Tibial nerve (tissue), 4 donors: ENCODE results near the gene USP24. TPM values are rescaled to one million over a fixed set of nuclear protein-coding genes. Genes with fewer than 3 reads are reported as not detected.

ENCODE experiments used
- DNase-seq, 2 donors: peaks; one replicate each; pipeline ENCODE4 v3.0.0-alpha.2; 2019; ENCODE audit warnings: low spot score in 2 of 2
- H3K27ac ChIP-seq, 4 donors: fragments of 200-600 bp; sonication (generic) in 3 of 4; one replicate each; pipeline ENCODE4 v1.5.1; 2017 to 2019; ENCODE audit warnings: mild to moderate bottlenecking in 1 of 4
- H3K27me3 ChIP-seq, 2 donors: fragments of 200-600 bp; sonication (generic) in 1 of 2; one replicate each; pipeline versions ENCODE4 v1.5.1 to v1.6.0; 2017 to 2019
- H3K36me3 ChIP-seq, 3 donors: fragments of 200-600 bp; sonication (generic); one replicate each; pipeline ENCODE4 v1.5.1; 2018 to 2019
- H3K4me1 ChIP-seq, 4 donors: fragments of 200-600 bp; sonication (generic) in 3 of 4; one replicate each; pipeline ENCODE4 v1.5.1; 2017 to 2019
- H3K4me3 ChIP-seq, 4 donors: fragments of 200-600 bp; sonication (generic) in 3 of 4; one replicate each; pipeline ENCODE4 v1.5.1; 2017 to 2019; ENCODE audit warnings: mild to moderate bottlenecking in 1 of 4, moderate library complexity in 1 of 4
- H3K9me3 ChIP-seq, 4 donors: fragments of 200-600 bp; sonication (generic) in 3 of 4; one replicate each; pipeline ENCODE4 v1.5.1; 2017 to 2019
- EP300 ChIP-seq, 2 donors: sonication (generic); formaldehyde crosslinking; IDR thresholded peaks; one replicate each; pipeline ENCODE4 v1.6.1; 2017; ENCODE audit warnings: antibody characterized with exemption in 2 of 2, mild to moderate bottlenecking in 1 of 2
- POLR2A ChIP-seq, 2 donors: fragments of 450-650 bp; IDR thresholded peaks; one replicate each; pipeline ENCODE4 v1.6.1; 2017; ENCODE audit warnings: antibody characterized with exemption in 2 of 2, mild to moderate bottlenecking in 2 of 2, moderate library complexity in 2 of 2
- WGBS, 2 donors: methylation state at CpG; one replicate each; pipeline ENCODE4 v1.1.5; 2018; 5-methylcytosine and 5-hydroxymethylcytosine counted together
- total RNA-seq, 4 donors: library from RNA; depleted of rRNA; stranded (reverse); fragments of >200 nt; gene quantifications; one replicate each; pipeline ENCODE4 v1.1.0, GENCODE V29; 2016
- TF ChIP-seq, protein P1 (sequence below), 5 experiments: fragments of 200-600 bp in 3 of 5; fragments of 450-650 bp in 2 of 5; sonication (generic) in 3 of 5; IDR thresholded peaks; one replicate each; pipeline ENCODE4 v1.5.1; 2016 to 2019; ENCODE audit warnings: antibody characterized with exemption in 5 of 5, mild to moderate bottlenecking in 3 of 5, moderate library complexity in 2 of 5

USP24 gene
- total RNA-seq, 4 donors from 2014 or later = 46.8 to 63.8 (median 55.7) TPM

DNA sequence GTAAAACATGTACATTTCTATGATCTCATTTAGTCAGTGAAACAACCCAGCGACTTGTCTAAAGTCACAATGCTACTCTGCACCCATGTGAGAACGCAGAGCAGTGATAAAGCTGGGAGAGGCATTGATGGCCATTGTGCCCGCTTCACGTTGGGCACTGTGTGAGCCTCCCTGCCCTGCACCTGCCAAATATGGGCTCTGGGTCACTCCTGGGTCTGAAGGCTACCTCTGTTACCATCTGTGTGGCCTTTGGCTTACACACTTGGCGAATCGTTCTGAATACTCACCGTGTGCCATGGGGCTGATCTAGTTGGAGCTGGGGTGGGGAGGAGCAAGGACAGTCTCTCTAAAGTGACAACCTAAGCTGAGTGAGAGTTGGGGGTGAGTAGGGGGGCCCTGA lies 145.9 kb downstream of the USP24 start:
- no peak for DNase-seq
- 87 to 93% methylated on average over 7 of the region's 7 CpGs for WGBS, 2 donors
- no peak overlapping the region for H3K27ac ChIP-seq
- TF ChIP-seq, protein P1, sequence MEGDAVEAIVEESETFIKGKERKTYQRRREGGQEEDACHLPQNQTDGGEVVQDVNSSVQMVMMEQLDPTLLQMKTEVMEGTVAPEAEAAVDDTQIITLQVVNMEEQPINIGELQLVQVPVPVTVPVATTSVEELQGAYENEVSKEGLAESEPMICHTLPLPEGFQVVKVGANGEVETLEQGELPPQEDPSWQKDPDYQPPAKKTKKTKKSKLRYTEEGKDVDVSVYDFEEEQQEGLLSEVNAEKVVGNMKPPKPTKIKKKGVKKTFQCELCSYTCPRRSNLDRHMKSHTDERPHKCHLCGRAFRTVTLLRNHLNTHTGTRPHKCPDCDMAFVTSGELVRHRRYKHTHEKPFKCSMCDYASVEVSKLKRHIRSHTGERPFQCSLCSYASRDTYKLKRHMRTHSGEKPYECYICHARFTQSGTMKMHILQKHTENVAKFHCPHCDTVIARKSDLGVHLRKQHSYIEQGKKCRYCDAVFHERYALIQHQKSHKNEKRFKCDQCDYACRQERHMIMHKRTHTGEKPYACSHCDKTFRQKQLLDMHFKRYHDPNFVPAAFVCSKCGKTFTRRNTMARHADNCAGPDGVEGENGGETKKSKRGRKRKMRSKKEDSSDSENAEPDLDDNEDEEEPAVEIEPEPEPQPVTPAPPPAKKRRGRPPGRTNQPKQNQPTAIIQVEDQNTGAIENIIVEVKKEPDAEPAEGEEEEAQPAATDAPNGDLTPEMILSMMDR (IDR thresholded peaks at IDR 0.05) = no peak
- no peak for TF ChIP-seq EP300 (IDR thresholded peaks at IDR 0.05)
- no peaks in the 10 kb centered on the region for H3K27me3 ChIP-seq
- H3K36me3 ChIP-seq = peaks cover 4 to 87% (median 15%) of the 10 kb centered on the region in 3 donors
- no peak overlapping the region for H3K4me3 ChIP-seq
- H3K9me3 ChIP-seq = no peaks in the 10 kb centered on the region
- H3K4me1 ChIP-seq = peaks cover 0 to 8% (median 0%) of the 10 kb centered on the region in 4 donors

GRCh38 chr1:55068638-55069037 lies 146.5 kb downstream of the USP24 start:
- Histone ChIP-seq H3K36me3 (peaks cover 4 to 80% (median 15%) of the 10 kb centered on the region in 3 donors), H3K4me1 (peaks cover 0 to 12% (median 0%) of the 10 kb centered on the region in 4 donors), H3K27ac (no peak overlapping the region), H3K9me3 (no peaks in the 10 kb centered on the region), H3K4me3 (no peak overlapping the region), H3K27me3 (no peaks in the 10 kb centered on the region)
- no peak for TF ChIP-seq EP300 (IDR thresholded peaks at IDR 0.05)
- TF ChIP-seq, protein P1 (IDR thresholded peaks at IDR 0.05) = no peak
- no peak for TF ChIP-seq POLR2A (IDR thresholded peaks at IDR 0.05)
- 90 to 91% methylated on average over 9 of the region's 9 CpGs for WGBS, 2 donors
- DNase-seq = no peak

DNA sequence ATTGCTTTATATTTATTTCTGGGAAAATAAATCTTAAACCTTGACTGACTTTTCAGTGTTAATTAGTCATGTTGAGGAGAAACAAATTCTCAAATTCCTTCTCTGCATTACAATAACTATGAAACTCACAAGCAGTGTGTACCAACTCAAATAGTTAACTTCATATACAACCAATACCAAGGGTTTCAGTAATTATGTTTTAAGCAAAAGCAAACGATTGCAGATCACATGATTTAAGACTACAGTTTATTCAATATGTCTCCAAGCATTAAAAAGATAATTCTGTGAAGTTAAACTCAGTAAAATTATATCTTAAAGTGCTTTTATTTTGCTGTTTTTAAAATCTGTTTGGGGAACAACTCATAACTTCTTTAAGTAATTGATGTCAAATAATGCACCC lies 147.2 kb downstream of the USP24 start:
- 50 to 69% methylated on average over 1 of the region's 1 CpG for whole genome bisulfite sequencing, 2 donors
- Histone ChIP-seq H3K9me3 (no peaks in the 10 kb centered on the region), H3K4me3 (no peak overlapping the region), H3K4me1 (peaks cover 0 to 12% (median 0%) of the 10 kb centered on the region in 4 donors), H3K36me3 (peaks cover 2 to 73% (median 15%) of the 10 kb centered on the region in 3 donors), H3K27ac (no peak overlapping the region), H3K27me3 (no peaks in the 10 kb centered on the region)
- DNase-seq = no peak
- no peak for TF ChIP-seq POLR2A (IDR thresholded peaks at IDR 0.05)
- TF ChIP-seq EP300 (IDR thresholded peaks at IDR 0.05) = no peak
- TF ChIP-seq, protein P1 (IDR thresholded peaks at IDR 0.05) = no peak

- Histone ChIP-seq H3K4me1 (peaks cover 0 to 12% (median 0%) of the 10 kb centered on the region in 4 donors), H3K4me3 (no peak overlapping the region), H3K27me3 (no peaks in the 10 kb centered on the region), H3K27ac (no peak overlapping the region), H3K36me3 (peaks cover 0 to 66% (median 15%) of the 10 kb centered on the region in 3 donors), H3K9me3 (no peaks in the 10 kb centered on the region)
- TF ChIP-seq, protein P1 (IDR thresholded peaks at IDR 0.05) = no peak
- DNase-seq = no peak
- WGBS, 2 donors = 88 to 91% methylated on average over 17 of the region's 17 CpGs
Observed at GRCh38 chr1:55067022-55067778, 148.0 kb downstream of the USP24 start.

DNA sequence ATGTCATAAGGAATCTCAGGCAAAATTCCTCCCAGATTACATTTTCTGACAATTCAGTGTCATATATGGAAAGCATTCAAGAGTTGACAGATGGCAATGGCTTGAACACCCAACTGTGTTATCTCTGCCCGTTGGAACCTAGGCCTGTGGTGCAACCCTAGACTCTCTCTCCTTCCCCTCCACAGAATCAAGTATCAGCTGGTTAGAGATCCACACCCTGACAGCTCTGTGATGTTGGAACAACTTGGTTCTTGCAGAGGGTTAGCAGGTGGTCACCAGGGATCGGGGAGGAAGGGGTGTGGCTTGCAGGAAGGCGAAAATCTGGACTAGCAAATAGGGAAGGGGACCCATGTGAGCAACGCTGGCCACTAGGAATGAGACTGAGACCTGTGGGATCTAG lies 149.5 kb downstream of the USP24 start:
- DNase-seq = no peak
- H3K27ac ChIP-seq = no peak overlapping the region

More for the DNA sequence above, 149.5 kb downstream of the USP24 start:
- peaks cover 0 to 50% (median 7%) of the 10 kb centered on the region in 3 donors for H3K36me3 ChIP-seq
- 91 to 92% methylated on average over 4 of the region's 4 CpGs for WGBS, 2 donors
- no peaks in the 10 kb centered on the region for H3K27me3 ChIP-seq
- H3K4me1 ChIP-seq = peaks cover 0 to 17% (median 0%) of the 10 kb centered on the region in 4 donors
- TF ChIP-seq, protein P1 (IDR thresholded peaks at IDR 0.05) = no peak
- TF ChIP-seq EP300 (IDR thresholded peaks at IDR 0.05) (no peak), POLR2A (IDR thresholded peaks at IDR 0.05) (no peak)
- no peaks in the 10 kb centered on the region for H3K9me3 ChIP-seq
- H3K4me3 ChIP-seq = no peak overlapping the region
